ENCODE data around the gene PRR20C. TPM values are rescaled to one million over a fixed set of nuclear protein-coding genes. Genes with fewer than 3 reads are reported as not detected.
"Not testable (repeated sequence)": the region's sequence is repeated elsewhere in the genome, so short reads cannot be mapped to it uniquely, and the experiment has no call there.

PRR20C gene
- total RNA-seq, 1 experiment from 2014 or later = not detected

- H3K9me3 Mint-ChIP-seq (ENCODE audit: low read depth, unreplicated experiment) = peaks cover 2% of the 10 kb centered on the region
- BruUV-seq (replicated peaks) = no TSS peak
Observed at GRCh38 chr13:57137585-57137984, 16.3 kb upstream of the PRR20C start.

GRCh38 chr13:57138988-57139387, 14.9 kb upstream of the PRR20C start:
- Mint-ChIP-seq H3K27me3 (ENCODE audit: unreplicated experiment) (no peaks in the 10 kb centered on the region), H3K27ac (ENCODE audit: unreplicated experiment) (no peak overlapping the region), H3K9me3 (ENCODE audit: low read depth, unreplicated experiment) (peaks cover 2% of the 10 kb centered on the region), H3K4me3 (ENCODE audit: low read depth, unreplicated experiment) (no peak overlapping the region), H3K36me3 (ENCODE audit: insufficient read depth, unreplicated experiment) (no peaks in the 10 kb centered on the region), H3K4me1 (ENCODE audit: low read depth, unreplicated experiment) (no peaks in the 10 kb centered on the region)
- BruUV-seq (replicated peaks) = no TSS peak
- no peak for TF ChIP-seq CTCF (IDR thresholded peaks at IDR 0.05; ENCODE audit: unreplicated experiment)
- CTCF ChIA-PET = no interaction called here
- intact Hi-C loops (cut with micrococcal nuclease; ENCODE audit: unreplicated experiment) = no loop called here
- DNase-seq = no peak

More at GRCh38 chr13:57137585-57137984, 16.3 kb upstream of the PRR20C start:
- no peaks in the 10 kb centered on the region for H3K36me3 Mint-ChIP-seq (ENCODE audit: insufficient read depth, unreplicated experiment)
- H3K4me1 Mint-ChIP-seq (ENCODE audit: low read depth, unreplicated experiment) = no peaks in the 10 kb centered on the region
- no peak for DNase-seq
- no peak for TF ChIP-seq CTCF (IDR thresholded peaks at IDR 0.05; ENCODE audit: unreplicated experiment)
- CTCF ChIA-PET = no interaction called here
- intact Hi-C loops (cut with micrococcal nuclease; ENCODE audit: unreplicated experiment) = no loop called here
- no peak overlapping the region for H3K27ac Mint-ChIP-seq (ENCODE audit: unreplicated experiment)
- H3K27me3 Mint-ChIP-seq (ENCODE audit: unreplicated experiment) = no peaks in the 10 kb centered on the region
- no peak overlapping the region for H3K4me3 Mint-ChIP-seq (ENCODE audit: low read depth, unreplicated experiment)

GRCh38 chr13:57139781-57140180, 14.1 kb upstream of the PRR20C start:
- H3K27ac Mint-ChIP-seq (ENCODE audit: unreplicated experiment); CTCF ChIA-PET; H3K27me3 Mint-ChIP-seq (ENCODE audit: unreplicated experiment); BruUV-seq (replicated peaks); H3K36me3 Mint-ChIP-seq (ENCODE audit: insufficient read depth, unreplicated experiment); H3K4me3 Mint-ChIP-seq (ENCODE audit: low read depth, unreplicated experiment); DNase-seq; intact Hi-C loops (cut with micrococcal nuclease; ENCODE audit: unreplicated experiment); H3K4me1 Mint-ChIP-seq (ENCODE audit: low read depth, unreplicated experiment); H3K9me3 Mint-ChIP-seq (ENCODE audit: low read depth, unreplicated experiment): not testable (repeated sequence)

GRCh38 chr13:57140235-57140968, 13.5 kb upstream of the PRR20C start, which contains the start of gene PRR20A:
Gene PRR20A (plus strand): TSS chr13:57140918. CDS start chr13:57141305, 387 bp downstream.
- H3K27me3 Mint-ChIP-seq (ENCODE audit: unreplicated experiment); H3K4me1 Mint-ChIP-seq (ENCODE audit: low read depth, unreplicated experiment); CTCF ChIA-PET; H3K9me3 Mint-ChIP-seq (ENCODE audit: low read depth, unreplicated experiment); BruUV-seq (replicated peaks); H3K27ac Mint-ChIP-seq (ENCODE audit: unreplicated experiment); DNase-seq; H3K36me3 Mint-ChIP-seq (ENCODE audit: insufficient read depth, unreplicated experiment); intact Hi-C loops (cut with micrococcal nuclease; ENCODE audit: unreplicated experiment); H3K4me3 Mint-ChIP-seq (ENCODE audit: low read depth, unreplicated experiment): not testable (repeated sequence)

GRCh38 chr13:57147188-57147587, 6.7 kb upstream of the PRR20C start, which contains the start of gene PRR20B:
Gene PRR20B (plus strand): TSS chr13:57147488. CDS start chr13:57147875, 387 bp downstream.
- BruUV-seq (replicated peaks); H3K36me3 Mint-ChIP-seq (ENCODE audit: insufficient read depth, unreplicated experiment); H3K4me3 Mint-ChIP-seq (ENCODE audit: low read depth, unreplicated experiment): not testable (repeated sequence)

GRCh38 chr13:57148106-57148505, 5.8 kb upstream of the PRR20C start:
- CTCF ChIA-PET; H3K9me3 Mint-ChIP-seq (ENCODE audit: low read depth, unreplicated experiment); DNase-seq; H3K27ac Mint-ChIP-seq (ENCODE audit: unreplicated experiment); H3K4me1 Mint-ChIP-seq (ENCODE audit: low read depth, unreplicated experiment); intact Hi-C loops (cut with micrococcal nuclease; ENCODE audit: unreplicated experiment); H3K4me3 Mint-ChIP-seq (ENCODE audit: low read depth, unreplicated experiment); H3K36me3 Mint-ChIP-seq (ENCODE audit: insufficient read depth, unreplicated experiment); H3K27me3 Mint-ChIP-seq (ENCODE audit: unreplicated experiment); BruUV-seq (replicated peaks): not testable (repeated sequence)

More at GRCh38 chr13:57147188-57147587, 6.7 kb upstream of the PRR20C start, which contains the start of gene PRR20B:
- intact Hi-C loops (cut with micrococcal nuclease; ENCODE audit: unreplicated experiment); DNase-seq; H3K27ac Mint-ChIP-seq (ENCODE audit: unreplicated experiment); H3K9me3 Mint-ChIP-seq (ENCODE audit: low read depth, unreplicated experiment); H3K27me3 Mint-ChIP-seq (ENCODE audit: unreplicated experiment); CTCF ChIA-PET; H3K4me1 Mint-ChIP-seq (ENCODE audit: low read depth, unreplicated experiment): not testable (repeated sequence)

- H3K4me3 Mint-ChIP-seq (ENCODE audit: low read depth, unreplicated experiment); H3K9me3 Mint-ChIP-seq (ENCODE audit: low read depth, unreplicated experiment); H3K4me1 Mint-ChIP-seq (ENCODE audit: low read depth, unreplicated experiment); DNase-seq; BruUV-seq (replicated peaks); H3K27ac Mint-ChIP-seq (ENCODE audit: unreplicated experiment); intact Hi-C loops (cut with micrococcal nuclease; ENCODE audit: unreplicated experiment); H3K36me3 Mint-ChIP-seq (ENCODE audit: insufficient read depth, unreplicated experiment); H3K27me3 Mint-ChIP-seq (ENCODE audit: unreplicated experiment); CTCF ChIA-PET: not testable (repeated sequence)
Observed at GRCh38 chr13:57160332-57160731, 6.5 kb downstream of the PRR20C start, which contains the start of gene PRR20D. Gene PRR20D (plus strand): TSS chr13:57160632. CDS start chr13:57161019, 387 bp downstream.

- intact Hi-C loops (cut with micrococcal nuclease; ENCODE audit: unreplicated experiment); H3K27ac Mint-ChIP-seq (ENCODE audit: unreplicated experiment); CTCF ChIA-PET; H3K27me3 Mint-ChIP-seq (ENCODE audit: unreplicated experiment); H3K36me3 Mint-ChIP-seq (ENCODE audit: insufficient read depth, unreplicated experiment); BruUV-seq (replicated peaks); H3K9me3 Mint-ChIP-seq (ENCODE audit: low read depth, unreplicated experiment); H3K4me3 Mint-ChIP-seq (ENCODE audit: low read depth, unreplicated experiment); H3K4me1 Mint-ChIP-seq (ENCODE audit: low read depth, unreplicated experiment); DNase-seq: not testable (repeated sequence)
Observed at GRCh38 chr13:57166897-57167296, 13.0 kb downstream of the PRR20C start, which contains the start of gene PRR20E. Gene PRR20E (plus strand): TSS chr13:57167197. CDS start chr13:57167584, 387 bp downstream.

Measured in Calu3 (cell line).